NCI-H2227 treated with DMSO at 0.1 percent for 48 hours (cell line): ENCODE data around the gene GNA15.

Source experiments
- DNase-seq: peaks from one replicate; lab custom pipeline; 2025; lab: John Stamatoyannopoulos, UW

GNA15 gene

GRCh38 chr19:3106509-3107141, 29.2 kb upstream of the GNA15 start:
- no peak for DNase-seq

- DNase-seq: no peak
Observed at GRCh38 chr19:3107658-3108057, 28.2 kb upstream of the GNA15 start.

- no peak for DNase-seq
Observed at GRCh38 chr19:3108775-3109174, 27.1 kb upstream of the GNA15 start.

GRCh38 chr19:3109491-3109890, 26.3 kb upstream of the GNA15 start:
- no peak for DNase-seq

GRCh38 chr19:3110126-3110825, 25.6 kb upstream of the GNA15 start:
- DNase-seq: no peak

- no peak for DNase-seq
Observed at GRCh38 chr19:3111586-3112247, 24.1 kb upstream of the GNA15 start.

- DNase-seq: no peak
Observed at GRCh38 chr19:3112375-3113099, 23.3 kb upstream of the GNA15 start.

GRCh38 chr19:3113100-3114017, 22.5 kb upstream of the GNA15 start:
- no peak for DNase-seq

- DNase-seq: no peak
Observed at GRCh38 chr19:3114018-3114726, 21.7 kb upstream of the GNA15 start.

- DNase-seq: no peak
Observed at GRCh38 chr19:3114811-3115210, 21.0 kb upstream of the GNA15 start.

GRCh38 chr19:3115411-3115810, 20.4 kb upstream of the GNA15 start:
- DNase-seq: no peak

GRCh38 chr19:3115916-3116602, 19.8 kb upstream of the GNA15 start:
- DNase-seq: no peak

GRCh38 chr19:3116621-3117020, 19.2 kb upstream of the GNA15 start:
- DNase-seq: no peak

- DNase-seq: no peak
Observed at GRCh38 chr19:3117716-3118115, 18.1 kb upstream of the GNA15 start.

GRCh38 chr19:3118232-3119070, 17.4 kb upstream of the GNA15 start:
- DNase-seq: no peak

- no peak for DNase-seq
Observed at GRCh38 chr19:3119071-3119595, 16.7 kb upstream of the GNA15 start.

GRCh38 chr19:3119693-3120380, 16.0 kb upstream of the GNA15 start:
- DNase-seq: no peak

GRCh38 chr19:3120611-3121276, 15.1 kb upstream of the GNA15 start:
- no peak for DNase-seq
